Neural cell (in vitro differentiated cells): ENCODE data around the gene PINLYP. TPM values are rescaled to one million over a fixed set of nuclear protein-coding genes. Genes with fewer than 3 reads are reported as not detected.

ENCODE experiments used
- H2AFZ ChIP-seq: fragments of 200-600, 300-800 bp; sonication (generic), shearing (Covaris generic); 2 replicates; pipeline ENCODE4 v1.6.0; 2014; ENCODE audit warnings: low read depth, mild to moderate bottlenecking, antibody characterized with exemption, low read length, moderate library complexity
- H3F3A ChIP-seq: fragments of 200-600 bp; shearing (Covaris generic); 2 replicates; pipeline ENCODE4 v1.6.1; 2016; ENCODE audit warnings: mild to moderate bottlenecking, moderate library complexity, mixed read lengths, antibody characterized with exemption, low read length; ENCODE audit not compliant: insufficient read depth, poor library complexity, severe bottlenecking
- H3K27ac ChIP-seq: fragments of 200-600, 300-800 bp; sonication (generic), shearing (Covaris generic); 2 replicates; pipeline ENCODE4 v1.5.1; 2014; ENCODE audit warnings: mild to moderate bottlenecking, low read length, moderate library complexity
- H3K27me3 ChIP-seq: fragments of 300-800, 200-600 bp; sonication (generic), shearing (Covaris generic); 2 replicates; pipeline ENCODE4 v1.6.0; 2014; ENCODE audit warnings: mild to moderate bottlenecking, low read depth, low read length, moderate library complexity; ENCODE audit not compliant: insufficient read depth
- H3K36me3 ChIP-seq: fragments of 300-800, 200-600 bp; sonication (generic), shearing (Covaris generic); 2 replicates; pipeline ENCODE4 v1.5.1; 2014; ENCODE audit warnings: mild to moderate bottlenecking, antibody characterized with exemption, low read length, moderate library complexity; ENCODE audit not compliant: insufficient read depth
- H3K4me2 ChIP-seq: fragments of 300-800, 200-600 bp; sonication (generic), shearing (Covaris generic); 2 replicates; pipeline ENCODE4 v1.6.0; 2014; ENCODE audit warnings: mild to moderate bottlenecking, low read length
- H3K4me3 ChIP-seq: fragments of 300-800, 200-600 bp; sonication (generic), shearing (Covaris generic); 2 replicates; pipeline ENCODE4 v1.5.1; 2014; ENCODE audit warnings: mild to moderate bottlenecking, low read length, moderate library complexity
- H3K79me2 ChIP-seq: fragments of 200-600 bp; shearing (Covaris generic); replicated peaks from 2 replicates; pipeline ENCODE4 v1.6.0; 2014; ENCODE audit warnings: mild to moderate bottlenecking, low read length, moderate library complexity; ENCODE audit not compliant: insufficient read depth
- H3K9ac ChIP-seq: fragments of 300-800, 200-600 bp; sonication (generic), shearing (Covaris generic); 2 replicates; pipeline ENCODE4 v1.6.1; 2016; ENCODE audit warnings: mild to moderate bottlenecking, low read length, mixed read lengths
- H3K9me2 ChIP-seq: fragments of 200-600 bp; shearing (Covaris generic); 2 replicates; pipeline ENCODE4 v1.6.1; 2016; ENCODE audit warnings: mild to moderate bottlenecking, low read length, mixed read lengths; ENCODE audit not compliant: insufficient read depth
- H3K9me3 ChIP-seq: fragments of 200-600, 300-800 bp; sonication (generic), shearing (Covaris generic); 2 replicates; pipeline ENCODE4 v1.6.1; 2016; ENCODE audit warnings: mild to moderate bottlenecking, mixed run types, low read length, moderate library complexity, mixed read lengths
- H4K20me1 ChIP-seq: fragments of 200-600 bp; shearing (Covaris generic); 2 replicates; pipeline ENCODE4 v1.6.1; 2016; ENCODE audit warnings: mild to moderate bottlenecking, mixed run types; ENCODE audit not compliant: insufficient read depth
- EP300 ChIP-seq: fragments of 450-650 bp; conservative IDR thresholded peaks from 2 replicates; pipeline ENCODE4 v1.6.1; 2014; ENCODE audit warnings: antibody characterized with exemption, mild to moderate bottlenecking, moderate library complexity; ENCODE audit not compliant: poor library complexity, severe bottlenecking
- EZH2 ChIP-seq: fragments of 200-600, 300-800 bp; shearing (Covaris generic), sonication (generic); IDR thresholded peaks from 2 replicates; pipeline ENCODE4 v1.6.1; 2014; ENCODE audit warnings: antibody characterized with exemption, low read length, borderline replicate concordance, mild to moderate bottlenecking; ENCODE audit not compliant: insufficient read depth, poor library complexity, severe bottlenecking
- MXI1 ChIP-seq: fragments of 450-650 bp; conservative IDR thresholded peaks from 2 replicates; pipeline ENCODE4 v1.6.1; 2014; ENCODE audit warnings: antibody characterized with exemption, mild to moderate bottlenecking; ENCODE audit not compliant: poor library complexity, severe bottlenecking
- POLR2AphosphoS5 ChIP-seq: IDR thresholded peaks from 2 replicates; pipeline ENCODE4 v1.6.1; 2012
- RAD21 ChIP-seq: fragments of 450-650 bp; conservative IDR thresholded peaks from 2 replicates; pipeline ENCODE4 v1.6.1; 2014; ENCODE audit warnings: antibody characterized with exemption, mild to moderate bottlenecking, moderate library complexity
- SMC3 ChIP-seq: fragments of 450-650 bp; conservative IDR thresholded peaks from 2 replicates; pipeline ENCODE4 v1.6.1; 2014; ENCODE audit warnings: antibody characterized with exemption, mild to moderate bottlenecking, moderate library complexity; ENCODE audit not compliant: poor library complexity
- TAF1 ChIP-seq: IDR thresholded peaks from 2 replicates; pipeline ENCODE4 v1.6.1; 2012; ENCODE audit warnings: low read depth
- polyA plus RNA-seq: library from polyadenylated mRNA; depleted of rRNA; stranded (reverse); fragments of >200 nt; gene quantifications from 2 replicates; pipeline ENCODE4 v1.2.3, GENCODE V29; 2014
- TF ChIP-seq, protein P1 (sequence below): fragments of 450-650 bp; IDR thresholded peaks from 2 replicates; pipeline ENCODE4 v1.5.1; 2014; ENCODE audit warnings: antibody characterized with exemption, mild to moderate bottlenecking, moderate library complexity; ENCODE audit not compliant: poor library complexity, severe bottlenecking
- TF ChIP-seq, protein P2 (sequence below): IDR thresholded peaks from 2 replicates; pipeline ENCODE4 v1.6.1; 2012; ENCODE audit warnings: borderline replicate concordance

PINLYP gene
- polyA plus RNA-seq, 1 donor from 2014 or later: 1.9 TPM

DNA sequence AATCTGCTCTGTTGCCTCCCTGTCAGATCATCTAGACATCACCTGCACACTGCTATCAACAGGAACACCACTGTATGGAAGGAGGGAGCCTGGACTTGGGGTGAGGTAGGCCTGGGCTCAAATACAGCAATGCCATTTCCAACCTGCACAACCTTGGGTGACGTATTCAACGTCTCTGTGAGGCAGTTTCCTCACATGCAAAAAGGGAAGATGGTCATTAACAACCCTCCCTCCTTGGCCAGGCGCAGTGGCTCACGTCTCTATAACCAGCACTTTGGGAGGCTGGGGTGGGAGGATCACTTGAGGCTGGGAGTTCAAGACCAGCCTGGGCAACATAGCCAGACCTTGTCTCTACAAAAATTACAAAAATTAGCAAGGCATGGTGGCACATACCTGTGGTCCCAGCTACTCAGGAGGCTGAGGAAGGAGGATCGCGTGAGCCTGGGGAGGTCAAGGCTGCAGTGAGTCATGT, 13.3 kb upstream of the PINLYP start:
- Histone ChIP-seq H2AFZ (no peak overlapping the region), H4K20me1 (no peaks in the 10 kb centered on the region), H3K4me2 (no peak overlapping the region), H3K9me3 (no peaks in the 10 kb centered on the region), H3K9ac (no peak overlapping the region), H3K36me3 (no peaks in the 10 kb centered on the region), H3F3A (no peaks in the 10 kb centered on the region), H3K9me2 (no peaks in the 10 kb centered on the region), H3K79me2 (no peaks in the 10 kb centered on the region), H3K27ac (no peak overlapping the region), H3K27me3 (no peaks in the 10 kb centered on the region), H3K4me3 (no peak overlapping the region)
- no peak for TF ChIP-seq RAD21
- TF ChIP-seq, protein P1, sequence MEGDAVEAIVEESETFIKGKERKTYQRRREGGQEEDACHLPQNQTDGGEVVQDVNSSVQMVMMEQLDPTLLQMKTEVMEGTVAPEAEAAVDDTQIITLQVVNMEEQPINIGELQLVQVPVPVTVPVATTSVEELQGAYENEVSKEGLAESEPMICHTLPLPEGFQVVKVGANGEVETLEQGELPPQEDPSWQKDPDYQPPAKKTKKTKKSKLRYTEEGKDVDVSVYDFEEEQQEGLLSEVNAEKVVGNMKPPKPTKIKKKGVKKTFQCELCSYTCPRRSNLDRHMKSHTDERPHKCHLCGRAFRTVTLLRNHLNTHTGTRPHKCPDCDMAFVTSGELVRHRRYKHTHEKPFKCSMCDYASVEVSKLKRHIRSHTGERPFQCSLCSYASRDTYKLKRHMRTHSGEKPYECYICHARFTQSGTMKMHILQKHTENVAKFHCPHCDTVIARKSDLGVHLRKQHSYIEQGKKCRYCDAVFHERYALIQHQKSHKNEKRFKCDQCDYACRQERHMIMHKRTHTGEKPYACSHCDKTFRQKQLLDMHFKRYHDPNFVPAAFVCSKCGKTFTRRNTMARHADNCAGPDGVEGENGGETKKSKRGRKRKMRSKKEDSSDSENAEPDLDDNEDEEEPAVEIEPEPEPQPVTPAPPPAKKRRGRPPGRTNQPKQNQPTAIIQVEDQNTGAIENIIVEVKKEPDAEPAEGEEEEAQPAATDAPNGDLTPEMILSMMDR: no peak
- no peak for TF ChIP-seq POLR2AphosphoS5
- no peak for TF ChIP-seq SMC3
- TF ChIP-seq EZH2: no peak
- no peak for TF ChIP-seq MXI1
- TF ChIP-seq EP300: no peak
- TF ChIP-seq, protein P2, sequence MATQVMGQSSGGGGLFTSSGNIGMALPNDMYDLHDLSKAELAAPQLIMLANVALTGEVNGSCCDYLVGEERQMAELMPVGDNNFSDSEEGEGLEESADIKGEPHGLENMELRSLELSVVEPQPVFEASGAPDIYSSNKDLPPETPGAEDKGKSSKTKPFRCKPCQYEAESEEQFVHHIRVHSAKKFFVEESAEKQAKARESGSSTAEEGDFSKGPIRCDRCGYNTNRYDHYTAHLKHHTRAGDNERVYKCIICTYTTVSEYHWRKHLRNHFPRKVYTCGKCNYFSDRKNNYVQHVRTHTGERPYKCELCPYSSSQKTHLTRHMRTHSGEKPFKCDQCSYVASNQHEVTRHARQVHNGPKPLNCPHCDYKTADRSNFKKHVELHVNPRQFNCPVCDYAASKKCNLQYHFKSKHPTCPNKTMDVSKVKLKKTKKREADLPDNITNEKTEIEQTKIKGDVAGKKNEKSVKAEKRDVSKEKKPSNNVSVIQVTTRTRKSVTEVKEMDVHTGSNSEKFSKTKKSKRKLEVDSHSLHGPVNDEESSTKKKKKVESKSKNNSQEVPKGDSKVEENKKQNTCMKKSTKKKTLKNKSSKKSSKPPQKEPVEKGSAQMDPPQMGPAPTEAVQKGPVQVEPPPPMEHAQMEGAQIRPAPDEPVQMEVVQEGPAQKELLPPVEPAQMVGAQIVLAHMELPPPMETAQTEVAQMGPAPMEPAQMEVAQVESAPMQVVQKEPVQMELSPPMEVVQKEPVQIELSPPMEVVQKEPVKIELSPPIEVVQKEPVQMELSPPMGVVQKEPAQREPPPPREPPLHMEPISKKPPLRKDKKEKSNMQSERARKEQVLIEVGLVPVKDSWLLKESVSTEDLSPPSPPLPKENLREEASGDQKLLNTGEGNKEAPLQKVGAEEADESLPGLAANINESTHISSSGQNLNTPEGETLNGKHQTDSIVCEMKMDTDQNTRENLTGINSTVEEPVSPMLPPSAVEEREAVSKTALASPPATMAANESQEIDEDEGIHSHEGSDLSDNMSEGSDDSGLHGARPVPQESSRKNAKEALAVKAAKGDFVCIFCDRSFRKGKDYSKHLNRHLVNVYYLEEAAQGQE: no peak
- no peak for TF ChIP-seq TAF1

DNA sequence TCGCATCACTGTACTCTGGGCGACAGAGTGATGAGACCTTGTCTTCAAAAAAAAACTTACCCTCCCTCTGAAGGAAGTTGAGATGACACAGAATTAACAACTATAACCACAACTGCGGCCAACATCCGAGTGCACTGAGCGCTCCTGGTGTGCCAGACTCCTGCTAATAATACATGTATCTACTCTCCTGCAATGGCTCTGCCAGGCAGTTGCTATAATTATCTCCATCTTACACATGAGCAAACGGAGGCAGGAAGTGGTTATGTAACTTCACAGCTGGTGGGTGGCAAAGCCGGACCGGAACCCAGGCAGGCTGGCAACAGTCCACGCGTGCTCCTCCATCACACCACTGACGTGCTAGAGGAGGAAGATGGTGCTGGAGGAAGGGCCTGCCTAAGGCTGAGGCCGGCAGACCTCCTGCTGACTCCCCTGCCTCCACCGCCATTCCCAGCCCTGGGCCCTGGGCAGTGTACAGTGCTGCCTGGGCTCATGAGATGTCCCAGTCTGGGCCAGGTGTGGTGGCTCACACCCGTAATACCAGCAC, 12.8 kb upstream of the PINLYP start:
- Histone ChIP-seq H3K9ac (no peak overlapping the region), H3K4me2 (no peak overlapping the region), H3K4me3 (no peak overlapping the region), H3K79me2 (no peaks in the 10 kb centered on the region), H4K20me1 (no peaks in the 10 kb centered on the region), H3K27ac (no peak overlapping the region), H3K36me3 (no peaks in the 10 kb centered on the region), H3F3A (no peaks in the 10 kb centered on the region), H3K9me3 (no peaks in the 10 kb centered on the region), H3K27me3 (no peaks in the 10 kb centered on the region), H3K9me2 (no peaks in the 10 kb centered on the region), H2AFZ (no peak overlapping the region)
- TF ChIP-seq POLR2AphosphoS5: no peak
- TF ChIP-seq, protein P2: no peak
- no peak for TF ChIP-seq EZH2
- no peak for TF ChIP-seq EP300
- no peak for TF ChIP-seq TAF1
- no peak for TF ChIP-seq SMC3
- TF ChIP-seq MXI1: no peak
- TF ChIP-seq RAD21: no peak
- TF ChIP-seq, protein P1: no peak
